ENCODE data around the gene ADGRD2. TPM values are rescaled to one million over a fixed set of nuclear protein-coding genes. Genes with fewer than 3 reads are reported as not detected.

The ADGRD2 gene
- total RNA-seq, 4 donors from 2014 or later = not detected

DNA sequence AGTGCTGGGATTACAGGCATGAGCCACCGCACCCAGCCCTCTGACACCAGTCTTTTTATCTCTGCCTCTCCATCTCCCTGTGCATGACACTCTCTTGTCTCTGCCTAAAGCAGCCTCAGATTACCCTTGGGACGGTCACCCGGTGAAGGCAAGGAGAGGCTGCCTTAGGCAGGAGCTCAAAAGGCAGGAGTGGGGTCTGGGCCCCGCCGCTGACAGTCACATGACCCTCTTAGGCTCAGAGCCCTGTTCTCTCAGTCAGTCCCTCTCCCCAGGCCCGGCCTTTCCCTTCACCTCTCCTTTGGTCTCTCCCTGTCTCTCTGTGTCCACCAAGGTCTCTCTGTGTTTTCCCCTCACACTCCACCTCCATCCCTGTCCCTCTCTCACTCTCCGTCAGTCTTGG, 22.5 kb downstream of the ADGRD2 start:
- no peak for DNase-seq
- H3K36me3 ChIP-seq = no peaks in the 10 kb centered on the region
- no peak overlapping the region for H3K27ac ChIP-seq
- H3K9me3 ChIP-seq = no peaks in the 10 kb centered on the region
- H3K27me3 ChIP-seq = peaks cover 23% of the 10 kb centered on the region
- H3K4me1 ChIP-seq = peaks cover 0 to 8% (median 5%) of the 10 kb centered on the region in 4 donors
- no peak overlapping the region for H3K4me3 ChIP-seq
- intact Hi-C loops (cut with DNase I; ENCODE audit: low total_unique reads) (no loop called here), in situ Hi-C loops (cut with MboI; ENCODE audit: low pct_ligation_motif_present in 1 of 4, low pct_unique_long_range_greater_than_20kb in 1 of 4, low sequenced_read_pairs in 3 of 4) (no loop called here)
- TF ChIP-seq POLR2A (IDR thresholded peaks at IDR 0.05) (no peak), EP300 (IDR thresholded peaks at IDR 0.05; ENCODE audit: low read depth) (no peak), CTCF (IDR thresholded peaks at IDR 0.05) (no peak), POLR2AphosphoS5 (IDR thresholded peaks at IDR 0.05) (no peak)
- 77% methylated on average over 7 of the region's 7 CpGs; no CpG with 5 or more reads in 1 of the 2 donors for WGBS, 2 donors (ENCODE audit: low coverage in 1 of 2)

- intact Hi-C loops (cut with DNase I; ENCODE audit: low total_unique reads) = no loop called here
- in situ Hi-C loops (cut with MboI; ENCODE audit: low pct_ligation_motif_present in 1 of 4, low pct_unique_long_range_greater_than_20kb in 1 of 4, low sequenced_read_pairs in 3 of 4) = no loop called here
- Histone ChIP-seq H3K36me3 (no peaks in the 10 kb centered on the region), H3K27me3 (peaks cover 29% of the 10 kb centered on the region), H3K9me3 (no peaks in the 10 kb centered on the region), H3K4me3 (no peak overlapping the region), H3K4me1 (peaks cover 0 to 11% (median 8%) of the 10 kb centered on the region in 4 donors), H3K27ac (no peak overlapping the region)
- DNase-seq = no peak
- 66 to 82% methylated on average over 5 to 10 of the region's 10 CpGs for WGBS, 2 donors (ENCODE audit: low coverage in 1 of 2)
- TF ChIP-seq POLR2AphosphoS5 (IDR thresholded peaks at IDR 0.05) (no peak), POLR2A (IDR thresholded peaks at IDR 0.05) (no peak), EP300 (IDR thresholded peaks at IDR 0.05; ENCODE audit: low read depth) (no peak)
Measured at GRCh38 chr9:124473310-124473709, 23.1 kb downstream of the ADGRD2 start.

GRCh38 chr9:124474151-124474550, 23.9 kb downstream of the ADGRD2 start:
- in situ Hi-C loops (cut with MboI; ENCODE audit: low pct_ligation_motif_present in 1 of 4, low pct_unique_long_range_greater_than_20kb in 1 of 4, low sequenced_read_pairs in 3 of 4) (no loop called here), intact Hi-C loops (cut with DNase I; ENCODE audit: low total_unique reads) (no loop called here)
- TF ChIP-seq CTCF (IDR thresholded peaks at IDR 0.05) (no peak), POLR2AphosphoS5 (IDR thresholded peaks at IDR 0.05) (no peak)
- Histone ChIP-seq H3K9me3 (no peaks in the 10 kb centered on the region), H3K27me3 (peaks cover 37% of the 10 kb centered on the region), H3K4me3 (no peak overlapping the region), H3K27ac (no peak overlapping the region), H3K36me3 (no peaks in the 10 kb centered on the region), H3K4me1 (peaks cover 0 to 11% (median 8%) of the 10 kb centered on the region in 4 donors)
- whole genome bisulfite sequencing, 2 donors (ENCODE audit: low coverage in 1 of 2) = 60 to 65% methylated on average over 1 to 4 of the region's 4 CpGs
- no peak for DNase-seq

- no peak for DNase-seq
- Histone ChIP-seq H3K9me3 (no peaks in the 10 kb centered on the region), H3K4me3 (no peak overlapping the region), H3K36me3 (no peaks in the 10 kb centered on the region), H3K4me1 (peaks cover 0 to 11% (median 8%) of the 10 kb centered on the region in 4 donors), H3K27me3 (peaks cover 47% of the 10 kb centered on the region), H3K27ac (no peak overlapping the region)
- in situ Hi-C loops (cut with MboI; ENCODE audit: low pct_ligation_motif_present in 1 of 4, low pct_unique_long_range_greater_than_20kb in 1 of 4, low sequenced_read_pairs in 3 of 4) (no loop called here), intact Hi-C loops (cut with DNase I; ENCODE audit: low total_unique reads) (no loop called here)
- WGBS, 2 donors (ENCODE audit: low coverage in 1 of 2) = 75% methylated on average over 21 of the region's 21 CpGs; no CpG with 5 or more reads in 1 of the 2 donors
- TF ChIP-seq POLR2AphosphoS5 (IDR thresholded peaks at IDR 0.05) = no peak
- TF ChIP-seq CTCF (IDR thresholded peaks at IDR 0.05) = no peak
- TF ChIP-seq POLR2A (IDR thresholded peaks at IDR 0.05) = no peak
- no peak for TF ChIP-seq EP300 (IDR thresholded peaks at IDR 0.05; ENCODE audit: low read depth)
Measured at GRCh38 chr9:124475158-124475867, 25.1 kb downstream of the ADGRD2 start.

Measured in transverse colon (tissue), 4 donors.